Neural cell (in vitro differentiated cells): ENCODE data around the gene SNRPA. TPM values are rescaled to one million over a fixed set of nuclear protein-coding genes. Genes with fewer than 3 reads are reported as not detected.

Source experiments
- H2AFZ ChIP-seq: fragments of 200-600, 300-800 bp; sonication (generic), shearing (Covaris generic); 2 replicates; pipeline ENCODE4 v1.6.0; 2014; ENCODE audit warnings: low read depth, mild to moderate bottlenecking, antibody characterized with exemption, low read length, moderate library complexity
- H3F3A ChIP-seq: fragments of 200-600 bp; shearing (Covaris generic); 2 replicates; pipeline ENCODE4 v1.6.1; 2016; ENCODE audit warnings: mild to moderate bottlenecking, moderate library complexity, mixed read lengths, antibody characterized with exemption, low read length; ENCODE audit not compliant: insufficient read depth, poor library complexity, severe bottlenecking
- H3K27ac ChIP-seq: fragments of 200-600, 300-800 bp; sonication (generic), shearing (Covaris generic); 2 replicates; pipeline ENCODE4 v1.5.1; 2014; ENCODE audit warnings: mild to moderate bottlenecking, low read length, moderate library complexity
- H3K27me3 ChIP-seq: fragments of 300-800, 200-600 bp; sonication (generic), shearing (Covaris generic); 2 replicates; pipeline ENCODE4 v1.6.0; 2014; ENCODE audit warnings: mild to moderate bottlenecking, low read depth, low read length, moderate library complexity; ENCODE audit not compliant: insufficient read depth
- H3K36me3 ChIP-seq: fragments of 300-800, 200-600 bp; sonication (generic), shearing (Covaris generic); 2 replicates; pipeline ENCODE4 v1.5.1; 2014; ENCODE audit warnings: mild to moderate bottlenecking, antibody characterized with exemption, low read length, moderate library complexity; ENCODE audit not compliant: insufficient read depth
- H3K4me2 ChIP-seq: fragments of 300-800, 200-600 bp; sonication (generic), shearing (Covaris generic); 2 replicates; pipeline ENCODE4 v1.6.0; 2014; ENCODE audit warnings: mild to moderate bottlenecking, low read length
- H3K4me3 ChIP-seq: fragments of 300-800, 200-600 bp; sonication (generic), shearing (Covaris generic); 2 replicates; pipeline ENCODE4 v1.5.1; 2014; ENCODE audit warnings: mild to moderate bottlenecking, low read length, moderate library complexity
- H3K79me2 ChIP-seq: fragments of 200-600 bp; shearing (Covaris generic); replicated peaks from 2 replicates; pipeline ENCODE4 v1.6.0; 2014; ENCODE audit warnings: mild to moderate bottlenecking, low read length, moderate library complexity; ENCODE audit not compliant: insufficient read depth
- H3K9ac ChIP-seq: fragments of 300-800, 200-600 bp; sonication (generic), shearing (Covaris generic); 2 replicates; pipeline ENCODE4 v1.6.1; 2016; ENCODE audit warnings: mild to moderate bottlenecking, low read length, mixed read lengths
- H3K9me2 ChIP-seq: fragments of 200-600 bp; shearing (Covaris generic); 2 replicates; pipeline ENCODE4 v1.6.1; 2016; ENCODE audit warnings: mild to moderate bottlenecking, low read length, mixed read lengths; ENCODE audit not compliant: insufficient read depth
- H3K9me3 ChIP-seq: fragments of 200-600, 300-800 bp; sonication (generic), shearing (Covaris generic); 2 replicates; pipeline ENCODE4 v1.6.1; 2016; ENCODE audit warnings: mild to moderate bottlenecking, mixed run types, low read length, moderate library complexity, mixed read lengths
- H4K20me1 ChIP-seq: fragments of 200-600 bp; shearing (Covaris generic); 2 replicates; pipeline ENCODE4 v1.6.1; 2016; ENCODE audit warnings: mild to moderate bottlenecking, mixed run types; ENCODE audit not compliant: insufficient read depth
- EZH2 ChIP-seq: fragments of 200-600, 300-800 bp; shearing (Covaris generic), sonication (generic); IDR thresholded peaks from 2 replicates; pipeline ENCODE4 v1.6.1; 2014; ENCODE audit warnings: antibody characterized with exemption, low read length, borderline replicate concordance, mild to moderate bottlenecking; ENCODE audit not compliant: insufficient read depth, poor library complexity, severe bottlenecking
- POLR2AphosphoS5 ChIP-seq: IDR thresholded peaks from 2 replicates; pipeline ENCODE4 v1.6.1; 2012
- RAD21 ChIP-seq: fragments of 450-650 bp; conservative IDR thresholded peaks from 2 replicates; pipeline ENCODE4 v1.6.1; 2014; ENCODE audit warnings: antibody characterized with exemption, mild to moderate bottlenecking, moderate library complexity
- SMC3 ChIP-seq: fragments of 450-650 bp; conservative IDR thresholded peaks from 2 replicates; pipeline ENCODE4 v1.6.1; 2014; ENCODE audit warnings: antibody characterized with exemption, mild to moderate bottlenecking, moderate library complexity; ENCODE audit not compliant: poor library complexity
- TAF1 ChIP-seq: IDR thresholded peaks from 2 replicates; pipeline ENCODE4 v1.6.1; 2012; ENCODE audit warnings: low read depth
- polyA plus RNA-seq: library from polyadenylated mRNA; depleted of rRNA; stranded (reverse); fragments of >200 nt; gene quantifications from 2 replicates; pipeline ENCODE4 v1.2.3, GENCODE V29; 2014
- TF ChIP-seq, protein P1 (sequence below): IDR thresholded peaks from 2 replicates; pipeline ENCODE4 v1.6.1; 2012; ENCODE audit warnings: borderline replicate concordance
- TF ChIP-seq, protein P2 (sequence below): fragments of 450-650 bp; IDR thresholded peaks from 2 replicates; pipeline ENCODE4 v1.5.1; 2014; ENCODE audit warnings: antibody characterized with exemption, mild to moderate bottlenecking, moderate library complexity; ENCODE audit not compliant: poor library complexity, severe bottlenecking

Gene SNRPA
- polyA plus RNA-seq, 1 donor from 2014 or later = 29.9 TPM

DNA sequence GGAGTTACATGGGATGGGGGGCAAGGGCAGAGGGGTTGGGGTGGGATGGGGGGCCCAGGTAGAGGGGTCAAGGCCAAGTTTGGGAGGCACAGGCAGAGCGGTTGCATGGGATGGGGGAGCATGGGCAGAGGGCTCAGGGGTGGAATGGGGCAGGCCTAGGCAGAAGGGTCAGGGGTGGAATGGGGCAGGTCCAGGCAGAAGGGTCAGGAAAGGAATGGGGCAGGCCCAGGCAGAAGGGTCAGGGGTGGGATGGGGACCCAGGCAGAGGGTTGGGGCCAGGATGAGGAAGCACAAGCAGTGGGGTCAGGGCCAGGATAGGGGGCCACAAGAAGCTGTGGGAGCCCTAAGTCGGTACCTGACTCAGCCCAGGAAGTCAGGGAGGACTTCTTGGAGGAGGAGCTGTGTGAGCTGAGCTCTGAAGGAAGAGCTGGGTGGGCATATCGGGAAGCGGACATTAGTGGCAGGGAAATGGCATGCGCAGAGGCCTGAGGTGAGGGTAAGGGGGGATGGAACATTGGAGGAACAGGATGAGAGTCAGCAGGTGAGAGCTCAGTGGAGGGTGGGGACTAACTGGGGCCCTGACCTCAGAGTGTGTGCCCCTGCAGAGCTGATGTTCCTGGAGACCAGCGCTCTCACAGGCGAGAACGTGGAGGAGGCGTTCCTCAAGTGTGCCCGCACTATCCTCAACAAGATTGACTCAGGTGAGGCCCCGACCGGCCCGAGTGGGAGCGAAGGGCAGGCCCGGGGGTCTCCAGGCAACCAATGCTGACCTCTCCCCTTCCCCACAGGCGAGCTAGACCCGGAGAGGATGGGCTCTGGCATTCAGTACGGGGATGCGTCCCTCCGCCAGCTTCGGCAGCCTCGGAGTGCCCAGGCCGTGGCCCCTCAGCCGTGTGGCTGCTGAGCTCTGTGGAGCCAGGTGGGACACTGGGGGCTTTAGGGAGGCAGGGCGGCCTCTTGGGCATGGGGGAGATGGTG, 35.3 kb downstream of the SNRPA start:
- Histone ChIP-seq H3K9me2 (no peaks in the 10 kb centered on the region), H2AFZ (no peak overlapping the region), H3K27ac (no peak overlapping the region), H3K27me3 (no peaks in the 10 kb centered on the region), H3K4me3 (no peak overlapping the region), H3K4me2 (no peak overlapping the region), H3K9ac (no peak overlapping the region), H3K79me2 (no peaks in the 10 kb centered on the region), H4K20me1 (no peaks in the 10 kb centered on the region), H3K9me3 (no peaks in the 10 kb centered on the region), H3K36me3 (no peaks in the 10 kb centered on the region), H3F3A (no peaks in the 10 kb centered on the region)
- no peak for TF ChIP-seq POLR2AphosphoS5

DNA sequence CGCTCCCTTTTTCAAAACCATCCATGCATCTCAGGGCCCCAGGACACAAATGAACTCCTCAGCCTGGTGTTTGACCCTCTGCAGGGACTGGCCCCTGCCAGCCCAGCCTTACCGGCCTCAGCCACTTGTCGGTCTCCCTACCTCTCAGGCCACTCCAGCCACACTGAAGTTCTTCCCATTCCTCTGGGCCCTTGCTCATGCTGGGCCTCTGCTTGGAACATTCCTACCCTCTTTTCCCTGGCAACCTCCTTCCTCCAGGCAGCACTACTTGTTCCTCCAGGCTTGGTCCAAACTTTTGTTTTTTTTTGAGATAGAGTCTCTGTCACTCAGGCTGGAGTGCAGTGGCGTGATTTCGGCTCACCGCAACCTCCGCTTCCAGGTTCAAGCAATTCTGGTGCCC, 40.3 kb downstream of the SNRPA start:
- Histone ChIP-seq H3K36me3 (no peaks in the 10 kb centered on the region), H3K9ac (no peak overlapping the region), H3K79me2 (no peaks in the 10 kb centered on the region), H3F3A (no peaks in the 10 kb centered on the region), H3K4me3 (no peak overlapping the region), H3K27ac (no peak overlapping the region), H3K4me2 (no peak overlapping the region), H4K20me1 (no peaks in the 10 kb centered on the region), H2AFZ (no peak overlapping the region), H3K9me2 (no peaks in the 10 kb centered on the region), H3K9me3 (no peaks in the 10 kb centered on the region), H3K27me3 (no peaks in the 10 kb centered on the region)
- TF ChIP-seq, protein P1, sequence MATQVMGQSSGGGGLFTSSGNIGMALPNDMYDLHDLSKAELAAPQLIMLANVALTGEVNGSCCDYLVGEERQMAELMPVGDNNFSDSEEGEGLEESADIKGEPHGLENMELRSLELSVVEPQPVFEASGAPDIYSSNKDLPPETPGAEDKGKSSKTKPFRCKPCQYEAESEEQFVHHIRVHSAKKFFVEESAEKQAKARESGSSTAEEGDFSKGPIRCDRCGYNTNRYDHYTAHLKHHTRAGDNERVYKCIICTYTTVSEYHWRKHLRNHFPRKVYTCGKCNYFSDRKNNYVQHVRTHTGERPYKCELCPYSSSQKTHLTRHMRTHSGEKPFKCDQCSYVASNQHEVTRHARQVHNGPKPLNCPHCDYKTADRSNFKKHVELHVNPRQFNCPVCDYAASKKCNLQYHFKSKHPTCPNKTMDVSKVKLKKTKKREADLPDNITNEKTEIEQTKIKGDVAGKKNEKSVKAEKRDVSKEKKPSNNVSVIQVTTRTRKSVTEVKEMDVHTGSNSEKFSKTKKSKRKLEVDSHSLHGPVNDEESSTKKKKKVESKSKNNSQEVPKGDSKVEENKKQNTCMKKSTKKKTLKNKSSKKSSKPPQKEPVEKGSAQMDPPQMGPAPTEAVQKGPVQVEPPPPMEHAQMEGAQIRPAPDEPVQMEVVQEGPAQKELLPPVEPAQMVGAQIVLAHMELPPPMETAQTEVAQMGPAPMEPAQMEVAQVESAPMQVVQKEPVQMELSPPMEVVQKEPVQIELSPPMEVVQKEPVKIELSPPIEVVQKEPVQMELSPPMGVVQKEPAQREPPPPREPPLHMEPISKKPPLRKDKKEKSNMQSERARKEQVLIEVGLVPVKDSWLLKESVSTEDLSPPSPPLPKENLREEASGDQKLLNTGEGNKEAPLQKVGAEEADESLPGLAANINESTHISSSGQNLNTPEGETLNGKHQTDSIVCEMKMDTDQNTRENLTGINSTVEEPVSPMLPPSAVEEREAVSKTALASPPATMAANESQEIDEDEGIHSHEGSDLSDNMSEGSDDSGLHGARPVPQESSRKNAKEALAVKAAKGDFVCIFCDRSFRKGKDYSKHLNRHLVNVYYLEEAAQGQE = no peak
- TF ChIP-seq EZH2 = no peak
- TF ChIP-seq SMC3 = no peak
- TF ChIP-seq, protein P2, sequence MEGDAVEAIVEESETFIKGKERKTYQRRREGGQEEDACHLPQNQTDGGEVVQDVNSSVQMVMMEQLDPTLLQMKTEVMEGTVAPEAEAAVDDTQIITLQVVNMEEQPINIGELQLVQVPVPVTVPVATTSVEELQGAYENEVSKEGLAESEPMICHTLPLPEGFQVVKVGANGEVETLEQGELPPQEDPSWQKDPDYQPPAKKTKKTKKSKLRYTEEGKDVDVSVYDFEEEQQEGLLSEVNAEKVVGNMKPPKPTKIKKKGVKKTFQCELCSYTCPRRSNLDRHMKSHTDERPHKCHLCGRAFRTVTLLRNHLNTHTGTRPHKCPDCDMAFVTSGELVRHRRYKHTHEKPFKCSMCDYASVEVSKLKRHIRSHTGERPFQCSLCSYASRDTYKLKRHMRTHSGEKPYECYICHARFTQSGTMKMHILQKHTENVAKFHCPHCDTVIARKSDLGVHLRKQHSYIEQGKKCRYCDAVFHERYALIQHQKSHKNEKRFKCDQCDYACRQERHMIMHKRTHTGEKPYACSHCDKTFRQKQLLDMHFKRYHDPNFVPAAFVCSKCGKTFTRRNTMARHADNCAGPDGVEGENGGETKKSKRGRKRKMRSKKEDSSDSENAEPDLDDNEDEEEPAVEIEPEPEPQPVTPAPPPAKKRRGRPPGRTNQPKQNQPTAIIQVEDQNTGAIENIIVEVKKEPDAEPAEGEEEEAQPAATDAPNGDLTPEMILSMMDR = no peak
- TF ChIP-seq POLR2AphosphoS5 = no peak

DNA sequence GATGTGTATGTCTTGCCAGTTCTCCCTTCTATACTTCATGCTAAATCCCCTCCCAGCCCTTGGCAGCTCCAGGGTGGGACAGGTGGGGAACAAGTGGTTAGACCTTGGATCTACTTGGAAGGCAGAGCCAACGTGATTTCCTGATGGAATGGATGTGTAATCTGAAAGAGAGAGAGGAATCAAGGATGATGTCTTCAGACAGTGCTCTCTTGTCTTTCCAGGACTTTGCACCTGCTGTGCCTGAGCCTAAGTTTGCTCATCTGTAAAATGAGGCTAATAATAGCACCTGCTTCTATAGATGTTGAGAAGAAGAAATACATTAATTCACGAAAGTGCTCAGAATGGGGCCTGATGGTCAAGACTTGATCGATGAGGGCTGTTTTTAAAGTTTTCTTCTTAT, 41.0 kb downstream of the SNRPA start:
- no peak overlapping the region for H3K4me2 ChIP-seq
- no peak overlapping the region for H3K9ac ChIP-seq
- no peak overlapping the region for H2AFZ ChIP-seq
- H3K79me2 ChIP-seq = no peaks in the 10 kb centered on the region
- TF ChIP-seq TAF1 (no peak), RAD21 (no peak)
- no peaks in the 10 kb centered on the region for H3K9me3 ChIP-seq
- H3K27me3 ChIP-seq = no peaks in the 10 kb centered on the region
- no peaks in the 10 kb centered on the region for H4K20me1 ChIP-seq
- H3K27ac ChIP-seq = no peak overlapping the region
- no peak overlapping the region for H3K4me3 ChIP-seq
- H3K9me2 ChIP-seq = no peaks in the 10 kb centered on the region
- no peaks in the 10 kb centered on the region for H3K36me3 ChIP-seq
- no peaks in the 10 kb centered on the region for H3F3A ChIP-seq
